ENCODE results near the gene SFXN4.

DNA sequence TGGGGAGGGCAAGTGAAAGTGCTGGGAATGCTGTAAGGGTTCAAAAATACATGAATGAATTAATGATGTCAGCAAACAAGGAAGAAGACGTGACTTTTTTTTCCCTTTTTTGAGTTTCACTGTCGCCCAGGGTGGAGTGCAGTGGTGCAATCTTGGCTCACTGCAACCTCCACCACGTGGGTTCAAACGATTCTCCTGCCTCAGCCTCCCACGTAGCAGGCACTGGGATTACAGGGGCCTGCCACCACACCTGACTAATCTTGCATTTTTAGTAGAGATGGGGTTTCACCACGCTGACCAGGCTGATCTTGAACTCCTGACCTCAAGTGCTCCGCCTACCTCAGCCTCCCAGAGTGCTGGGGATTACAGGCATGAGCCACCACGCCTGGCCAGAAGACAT is 31.6 kb downstream of the SFXN4 start:
- TF ChIP-seq CTCF (IDR thresholded peaks at IDR 0.05) (no peak), POLR2A (IDR thresholded peaks at IDR 0.05) (no peak)

All from right lobe of liver (tissue), 4 donors.